Upper lobe of right lung (tissue), 1 donor: ENCODE results near the gene SH3YL1. TPM values are rescaled to one million over a fixed set of nuclear protein-coding genes. Genes with fewer than 3 reads are reported as not detected.

ENCODE experiments used
- ATAC-seq: fragments of 200-7000 bp; cut with Tn5 transposase; one replicate; pipeline ENCODE4 v1.9.1; 2020; ENCODE audit warnings: mild to moderate bottlenecking, moderate library complexity
- DNase-seq: peaks from one replicate; pipeline ENCODE4 v3.0.0-alpha.2; 2020
- H3K27ac ChIP-seq: fragments of 200-600 bp; one replicate; pipeline ENCODE4 v1.8.0; 2022
- H3K27me3 ChIP-seq: fragments of 200-600 bp; one replicate; pipeline ENCODE4 v1.8.0; 2022; ENCODE audit warnings: mild to moderate bottlenecking
- H3K36me3 ChIP-seq: fragments of 200-600 bp; one replicate; pipeline ENCODE4 v1.8.0; 2022
- H3K4me1 ChIP-seq: fragments of 200-600 bp; one replicate; pipeline ENCODE4 v1.8.0; 2022
- H3K4me3 ChIP-seq: fragments of 200-600 bp; one replicate; pipeline ENCODE4 v1.8.0; 2022; ENCODE audit warnings: mild to moderate bottlenecking
- H3K9me3 ChIP-seq: fragments of 200-600 bp; one replicate; pipeline ENCODE4 v1.8.0; 2022
- CTCF ChIP-seq: fragments of 200-600 bp; IDR thresholded peaks from one replicate; pipeline ENCODE4 v1.8.0; 2022; ENCODE audit warnings: antibody characterized with exemption
- intact Hi-C: fragments of 100-400 bp; cut with DNase I; formaldehyde crosslinking; loops from one replicate; pipeline ENCODE4 v1.11.0; 2022
- total RNA-seq: library from RNA; stranded (reverse); fragmentation: NEBNext Ultra II Directional; extraction: Animal tissue kit (Norgen Biotek cat#: 25700); gene quantifications from one replicate; pipeline ENCODE4 v1.2.1, GENCODE V29; 2021
- donor health status: DM: no; HTN: yes; CAD: no; lungs with severe emphysema.

Gene SH3YL1
- total RNA-seq, 1 donor from 2014 or later, result 48.3 TPM

- Histone ChIP-seq H3K4me3 (no peak overlapping the region), H3K36me3 (peaks cover 51% of the 10 kb centered on the region), H3K4me1 (no peaks in the 10 kb centered on the region), H3K27me3 (no peaks in the 10 kb centered on the region), H3K9me3 (no peaks in the 10 kb centered on the region), H3K27ac (no peak overlapping the region)
- no peak for ATAC-seq
- intact Hi-C loops, result no loop called here
- TF ChIP-seq CTCF, result no peak
- DNase-seq, result no peak
Observed at GRCh38 chr2:223451-223850, 40.4 kb downstream of the SH3YL1 start.

- intact Hi-C loops, result no loop called here
- Histone ChIP-seq H3K4me1 (no peaks in the 10 kb centered on the region), H3K4me3 (no peak overlapping the region), H3K27me3 (peaks cover under 1% of the 10 kb centered on the region), H3K27ac (no peak overlapping the region), H3K36me3 (peaks cover 18% of the 10 kb centered on the region), H3K9me3 (no peaks in the 10 kb centered on the region)
- no peak for TF ChIP-seq CTCF
- no peak for ATAC-seq
- no peak for DNase-seq
Observed at GRCh38 chr2:216068-216467, 47.8 kb downstream of the SH3YL1 start.

GRCh38 chr2:213932-214693 is 49.7 kb downstream of the SH3YL1 start:
- Histone ChIP-seq H3K9me3 (no peaks in the 10 kb centered on the region), H3K27ac (no peak overlapping the region), H3K4me1 (no peaks in the 10 kb centered on the region), H3K27me3 (peaks cover 7% of the 10 kb centered on the region), H3K36me3 (peaks cover 13% of the 10 kb centered on the region), H3K4me3 (no peak overlapping the region)
- intact Hi-C loops, result no loop called here
- ATAC-seq, result no peak
- DNase-seq, result no peak
- TF ChIP-seq CTCF, result no peak

GRCh38 chr2:211486-212184 is 52.2 kb downstream of the SH3YL1 start:
- ATAC-seq (no peak), DNase-seq (no peak)
- peaks cover 7% of the 10 kb centered on the region for H3K27me3 ChIP-seq
- H3K27ac ChIP-seq, result no peak overlapping the region
- H3K36me3 ChIP-seq, result no peaks in the 10 kb centered on the region
- no peak for TF ChIP-seq CTCF
- intact Hi-C loops, result no loop called here
- H3K9me3 ChIP-seq, result no peaks in the 10 kb centered on the region
- no peaks in the 10 kb centered on the region for H3K4me1 ChIP-seq
- no peak overlapping the region for H3K4me3 ChIP-seq

- TF ChIP-seq CTCF, result no peak
- Histone ChIP-seq H3K27ac (no peak overlapping the region), H3K4me3 (no peak overlapping the region), H3K27me3 (peaks cover 7% of the 10 kb centered on the region), H3K4me1 (no peaks in the 10 kb centered on the region), H3K36me3 (no peaks in the 10 kb centered on the region), H3K9me3 (no peaks in the 10 kb centered on the region)
- ATAC-seq (no peak), DNase-seq (no peak)
- intact Hi-C loops, result no loop called here
Observed at GRCh38 chr2:210660-211059, 53.2 kb downstream of the SH3YL1 start.
